ENCODE measurements around the gene ATRNL1.

- no peak for TF ChIP-seq EZH2 (IDR thresholded peaks at IDR 0.05; ENCODE audit: low read depth, low read length, severe bottlenecking)
- no peak for TF ChIP-seq JUN (IDR thresholded peaks at IDR 0.05; ENCODE audit: low read depth, low read length)
- TF ChIP-seq YY1 (IDR thresholded peaks at IDR 0.05; ENCODE audit: low read depth, low read length) = no peak
- no peak for TF ChIP-seq POLR2A (IDR thresholded peaks at IDR 0.05; ENCODE audit: control extremely low read depth in 1 of 2, low read depth in 2 of 2, low read length in 2 of 2)
- no peak for TF ChIP-seq TEAD4 (IDR thresholded peaks at IDR 0.05; ENCODE audit: low read depth, low read length)
- TF ChIP-seq EGR1 (IDR thresholded peaks at IDR 0.05; ENCODE audit: borderline replicate concordance, low read depth, low read length) = no peak
- no peak for TF ChIP-seq CTCF (IDR thresholded peaks at IDR 0.05; ENCODE audit: control extremely low read depth in 1 of 3, insufficient read depth in 1 of 3, low read depth in 1 of 3, low read length in 3 of 3)
- TF ChIP-seq POLR2AphosphoS5 (IDR thresholded peaks at IDR 0.05; ENCODE audit: low read depth, low read length) = no peak
- TF ChIP-seq EP300 (IDR thresholded peaks at IDR 0.05; ENCODE audit: borderline replicate concordance in 1 of 2, low read depth in 2 of 2, low read length in 2 of 2) = no peak
- no peak for TF ChIP-seq ATF3 (IDR thresholded peaks at IDR 0.05; ENCODE audit: insufficient read depth, low read depth, low read length)
These were observed 887.3 kb downstream of the ATRNL1 start for GRCh38 chr10:115980470-115980869.

Data from H1 (cell line).